Skeletal muscle tissue (tissue), 4 donors: ENCODE data around the gene TCTA. TPM values are rescaled to one million over a fixed set of nuclear protein-coding genes. Genes with fewer than 3 reads are reported as not detected.

ENCODE experiments used
- H3K27ac ChIP-seq: one replicate; pipeline ENCODE4 v1.7.0; 2013; ENCODE audit warnings: mild to moderate bottlenecking, low read depth, low read length, inconsistent platforms
- H3K27me3 ChIP-seq, 3 donors: one replicate each; pipeline ENCODE4 v1.7.0; 2013; ENCODE audit warnings: low read length in 3 of 3; ENCODE audit not compliant: control insufficient read depth in 3 of 3, insufficient read depth in 3 of 3
- H3K36me3 ChIP-seq, 3 donors: one replicate each; pipeline ENCODE4 v1.7.0; 2013; ENCODE audit warnings: low read length in 3 of 3; ENCODE audit not compliant: control insufficient read depth in 3 of 3, insufficient read depth in 3 of 3
- H3K4me1 ChIP-seq, 3 donors: one replicate each; pipeline ENCODE4 v1.7.0; 2013; ENCODE audit warnings: low read length in 3 of 3, mild to moderate bottlenecking in 3 of 3; ENCODE audit not compliant: control insufficient read depth in 3 of 3, insufficient read depth in 3 of 3
- H3K4me3 ChIP-seq, 3 donors: one replicate each; pipeline ENCODE4 v1.7.0; 2013; ENCODE audit warnings: low read length in 3 of 3
- H3K9ac ChIP-seq, 3 donors: one replicate each; pipeline ENCODE4 v1.7.0; 2013; ENCODE audit warnings: low read length in 3 of 3, mild to moderate bottlenecking in 3 of 3, moderate library complexity in 2 of 3, low read depth in 1 of 3
- H3K9me3 ChIP-seq, 3 donors: one replicate each; pipeline ENCODE4 v1.7.0; 2013; ENCODE audit warnings: low read length in 3 of 3; ENCODE audit not compliant: control insufficient read depth in 3 of 3
- total RNA-seq: library from RNA; depleted of rRNA; stranded (reverse); fragments of >200 nt; gene quantifications from one replicate; pipeline ENCODE4 v1.2.3, GENCODE V29; 2014
- donor health status: Osteomylitis.

The TCTA gene
- total RNA-seq, 1 donor from 2014 or later, result 8.9 TPM

GRCh38 chr3:49454898-49455681 lies 42.9 kb downstream of the TCTA start:
- peak overlapping the region; percentile 41 for H3K27ac ChIP-seq
- no peaks in the 10 kb centered on the region for H3K27me3 ChIP-seq
- no peaks in the 10 kb centered on the region for H3K36me3 ChIP-seq
- peak overlapping the region in 2 of 3 donors; percentile 22 to 24 for H3K4me3 ChIP-seq
- H3K9ac ChIP-seq, result peak overlapping the region; percentile 5 to 50 (median 14)
- H3K9me3 ChIP-seq, result no peaks in the 10 kb centered on the region
- H3K4me1 ChIP-seq, result peaks cover 19 to 22% (median 21%) of the 10 kb centered on the region in 3 donors

- Histone ChIP-seq H3K27ac (no peak overlapping the region), H3K9me3 (no peaks in the 10 kb centered on the region), H3K9ac (no peak overlapping the region), H3K4me3 (no peak overlapping the region), H3K36me3 (no peaks in the 10 kb centered on the region), H3K4me1 (peaks cover 26 to 28% (median 28%) of the 10 kb centered on the region in 3 donors), H3K27me3 (no peaks in the 10 kb centered on the region)
Observed at GRCh38 chr3:49456466-49456865, 44.2 kb downstream of the TCTA start.

- Histone ChIP-seq H3K9me3 (no peaks in the 10 kb centered on the region), H3K27ac (no peak overlapping the region), H3K36me3 (no peaks in the 10 kb centered on the region), H3K4me1 (peaks cover 21 to 23% (median 23%) of the 10 kb centered on the region in 3 donors), H3K4me3 (no peak overlapping the region), H3K9ac (peak overlapping the region in 2 of 3 donors; percentile 8 to 20), H3K27me3 (no peaks in the 10 kb centered on the region)
Observed at GRCh38 chr3:49460188-49460890, 48.1 kb downstream of the TCTA start.

GRCh38 chr3:49460956-49461355 lies 48.7 kb downstream of the TCTA start:
- Histone ChIP-seq H3K27ac (no peak overlapping the region), H3K4me3 (no peak overlapping the region), H3K9ac (no peak overlapping the region), H3K4me1 (peaks cover 18 to 26% (median 20%) of the 10 kb centered on the region in 3 donors), H3K27me3 (no peaks in the 10 kb centered on the region), H3K36me3 (no peaks in the 10 kb centered on the region), H3K9me3 (no peaks in the 10 kb centered on the region)

- H3K9ac ChIP-seq, result peak overlapping the region in 2 of 3 donors; percentile 37 to 41
Observed at GRCh38 chr3:49461443-49462171, 49.4 kb downstream of the TCTA start.

GRCh38 chr3:49462222-49462621 lies 50.0 kb downstream of the TCTA start:
- Histone ChIP-seq H3K4me3 (no peak overlapping the region), H3K9me3 (no peaks in the 10 kb centered on the region), H3K27ac (peak overlapping the region; percentile 4), H3K9ac (peak overlapping the region in 1 of 3 donors; percentile 37), H3K27me3 (no peaks in the 10 kb centered on the region), H3K36me3 (no peaks in the 10 kb centered on the region), H3K4me1 (peaks cover 18 to 26% (median 20%) of the 10 kb centered on the region in 3 donors)

More at GRCh38 chr3:49461443-49462171, 49.4 kb downstream of the TCTA start:
- no peaks in the 10 kb centered on the region for H3K27me3 ChIP-seq
- no peak overlapping the region for H3K4me3 ChIP-seq
- no peaks in the 10 kb centered on the region for H3K36me3 ChIP-seq
- peak overlapping the region; percentile 4 for H3K27ac ChIP-seq
- H3K4me1 ChIP-seq, result peaks cover 18 to 26% (median 20%) of the 10 kb centered on the region in 3 donors
- no peaks in the 10 kb centered on the region for H3K9me3 ChIP-seq

GRCh38 chr3:49465270-49466034 lies 53.2 kb downstream of the TCTA start:
- no peaks in the 10 kb centered on the region for H3K27me3 ChIP-seq
- H3K9me3 ChIP-seq, result no peaks in the 10 kb centered on the region
- H3K9ac ChIP-seq, result peak overlapping the region in 1 of 3 donors; percentile 38
- no peak overlapping the region for H3K4me3 ChIP-seq
- peaks cover 26 to 35% (median 31%) of the 10 kb centered on the region in 3 donors for H3K4me1 ChIP-seq
- H3K27ac ChIP-seq, result peak overlapping the region; percentile 36
- H3K36me3 ChIP-seq, result no peaks in the 10 kb centered on the region
